Smooth muscle cell of the umbilical artery (primary cell): ENCODE data around the gene PRMT6. TPM values are rescaled to one million over a fixed set of nuclear protein-coding genes. Genes with fewer than 3 reads are reported as not detected.

Experiments
- total RNA-seq: library from RNA; depleted of rRNA; stranded (reverse); fragments of >200 nt; gene quantifications from 2 replicates; pipeline ENCODE4 v1.2.3, GENCODE V29; 2014

Gene PRMT6
- 11.9 and 15.4 TPM in 2 replicates for total RNA-seq

GRCh38 chr1:107056426-107057196, at the start of gene PRMT6:
TSS of gene PRMT6 (plus strand) at chr1:107056674. CDS start at chr1:107056716, 42 bp downstream.

Other genes starting within 250 kb of the PRMT6 start
- 0.30 and 2.2 TPM in 2 replicates for gene NTNG1, start 84.4 kb downstream of the PRMT6 start, total RNA-seq